Left renal cortex interstitium (tissue), 4 donors: ENCODE results near the gene CRTC1. TPM values are rescaled to one million over a fixed set of nuclear protein-coding genes. Genes with fewer than 3 reads are reported as not detected.
"Not testable (repeated sequence)": the region's sequence is repeated elsewhere in the genome, so short reads cannot be mapped to it uniquely, and the experiment has no call there.

Source experiments
- DNase-seq, 4 donors: peaks; one replicate each; pipeline ENCODE4 v3.0.0-alpha.2; 2013; ENCODE audit warnings: low read depth in 4 of 4, low spot score in 2 of 4, missing footprints in 1 of 4
- polyA plus RNA-seq, 4 donors: library from polyadenylated mRNA; unstranded; fragments of 120-200 nt; gene quantifications; one replicate each; pipeline ENCODE4 v1.2.1, GENCODE V29; 2013; ENCODE audit not compliant: insufficient read length in 4 of 4

Gene CRTC1
- polyA plus RNA-seq, 4 donors: 12.2 to 32.4 (median 21.6) TPM

- no peak for DNase-seq
Measured at GRCh38 chr19:18668252-18668631, 15.2 kb upstream of the CRTC1 start.

- no peak for DNase-seq
Measured at GRCh38 chr19:18668744-18669523, 14.5 kb upstream of the CRTC1 start.

GRCh38 chr19:18669524-18669817, 14.0 kb upstream of the CRTC1 start:
- DNase-seq: no peak

DNA sequence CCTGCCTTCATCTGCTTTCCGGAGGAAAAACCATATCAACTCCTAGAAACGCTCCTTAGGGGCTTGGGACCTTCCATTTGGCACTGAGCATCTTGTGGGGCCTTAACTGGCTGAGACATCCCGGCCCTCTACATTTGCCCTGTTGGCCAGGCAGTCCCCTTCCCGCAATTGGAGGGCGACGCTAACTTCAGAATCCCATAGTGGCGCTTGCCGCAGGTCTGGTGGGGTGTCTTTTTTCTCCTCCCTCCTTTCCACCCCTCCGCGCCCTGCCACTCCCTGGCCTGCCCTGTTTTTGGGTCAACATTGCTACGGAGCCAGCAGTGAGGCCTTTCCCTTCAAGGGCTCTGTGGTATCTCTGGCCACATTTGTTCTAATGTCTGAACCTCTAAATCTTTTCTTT, 13.6 kb upstream of the CRTC1 start:
- no peak for DNase-seq

- DNase-seq: no peak
Measured at GRCh38 chr19:18670312-18670711, 13.2 kb upstream of the CRTC1 start.

DNA sequence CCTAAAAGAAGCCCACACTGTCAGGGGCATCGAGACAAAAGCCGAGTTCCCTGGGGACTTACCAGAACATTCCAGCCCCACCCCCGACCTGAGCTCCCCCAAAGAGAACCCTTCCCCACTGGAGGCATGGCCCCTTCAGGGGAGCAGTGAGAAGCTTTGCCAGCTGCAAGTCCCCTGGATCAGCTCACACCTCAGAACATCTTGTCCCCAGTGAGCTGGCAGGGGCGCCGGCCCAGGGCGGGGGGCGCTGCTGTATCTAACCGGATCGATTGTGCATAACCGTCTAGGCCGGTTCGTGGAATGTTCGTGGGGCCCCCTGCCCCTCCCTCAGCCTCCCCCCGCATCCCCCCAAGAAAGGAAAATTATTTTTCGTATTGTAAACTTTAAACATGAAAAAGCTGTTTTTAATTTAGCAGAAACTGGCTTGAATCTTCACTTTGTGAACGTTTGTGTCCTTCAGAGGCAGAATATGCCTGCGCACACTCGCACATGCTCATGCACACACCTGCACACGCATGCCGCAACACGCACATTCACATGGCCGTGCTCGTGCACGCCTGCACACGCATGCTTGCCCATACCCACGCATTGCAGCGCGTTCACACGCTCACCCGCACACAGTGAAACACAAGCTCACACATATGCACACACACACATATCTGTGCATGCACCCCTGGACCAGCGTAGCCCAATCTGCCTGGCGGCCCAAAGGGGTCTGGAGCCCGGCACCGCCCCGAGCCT, 12.0 kb upstream of the CRTC1 start:
- DNase-seq: no peak

- no peak for DNase-seq
Measured at GRCh38 chr19:18672044-18672451, 11.4 kb upstream of the CRTC1 start.

- DNase-seq: no peak
Measured at GRCh38 chr19:18672606-18673337, 10.7 kb upstream of the CRTC1 start.

- DNase-seq: no peak
Measured at GRCh38 chr19:18674616-18675015, 8.9 kb upstream of the CRTC1 start.

DNA sequence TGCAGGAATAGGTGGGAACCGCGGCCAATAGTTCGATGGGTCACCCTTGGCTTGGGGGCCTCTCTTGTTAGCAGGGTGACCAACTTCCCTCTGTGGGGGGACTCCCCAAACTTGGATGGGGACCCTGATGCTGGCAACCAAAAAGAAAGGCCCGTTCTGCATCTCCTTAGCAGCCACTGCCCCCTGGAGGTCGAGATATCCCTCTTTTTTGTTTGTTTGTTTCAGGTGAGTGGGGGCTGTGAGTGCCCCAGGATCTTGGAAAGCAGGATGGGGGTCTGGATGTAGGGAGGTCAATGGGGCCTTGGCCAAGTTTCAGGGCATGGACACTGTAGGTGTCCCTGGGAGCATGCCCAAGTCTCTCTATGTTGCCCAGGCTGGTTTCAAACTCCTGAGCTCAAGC, 7.7 kb upstream of the CRTC1 start:
- no peak for DNase-seq

DNA sequence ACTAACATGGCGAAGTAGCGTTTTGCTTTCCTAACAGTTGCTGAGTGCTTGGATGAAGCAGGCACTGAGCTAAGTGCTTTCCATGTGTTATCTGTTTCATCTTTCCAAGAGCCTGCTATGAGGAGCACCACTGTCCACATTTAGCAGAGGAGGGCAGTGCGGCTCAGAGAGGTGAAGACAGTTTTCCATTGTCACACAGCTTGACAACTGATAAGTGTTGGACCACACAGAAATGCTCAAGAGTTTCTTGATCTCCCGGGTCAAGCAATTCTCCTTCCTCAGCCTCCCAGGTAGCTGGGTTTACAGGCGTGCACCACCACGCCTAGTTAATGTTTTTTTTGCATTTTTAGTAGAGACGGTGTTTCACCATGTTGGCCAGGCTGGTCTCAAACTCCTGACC, 6.8 kb upstream of the CRTC1 start:
- DNase-seq: no peak

DNA sequence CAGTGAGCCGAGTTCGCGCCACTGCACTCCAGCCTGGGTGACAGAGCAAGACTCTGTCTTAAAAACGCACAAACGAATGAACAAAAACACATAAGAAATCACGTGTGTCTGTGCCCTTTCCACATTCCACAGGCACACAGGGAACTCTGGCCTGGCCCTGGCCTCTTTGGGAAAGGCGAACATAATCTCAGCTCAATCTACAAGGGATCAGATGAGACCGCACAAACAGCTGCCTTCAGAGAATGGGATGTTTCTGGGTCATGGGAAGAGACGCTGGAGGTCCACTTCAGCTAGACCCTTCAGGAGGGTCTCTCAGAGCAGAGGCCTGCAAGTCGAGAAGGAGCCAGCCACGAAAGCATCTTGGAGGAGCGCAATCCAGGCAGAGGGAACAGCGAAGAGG, 6.3 kb upstream of the CRTC1 start:
- DNase-seq: no peak

GRCh38 chr19:18680148-18680547, 3.3 kb upstream of the CRTC1 start:
- DNase-seq: not testable (repeated sequence)

DNA sequence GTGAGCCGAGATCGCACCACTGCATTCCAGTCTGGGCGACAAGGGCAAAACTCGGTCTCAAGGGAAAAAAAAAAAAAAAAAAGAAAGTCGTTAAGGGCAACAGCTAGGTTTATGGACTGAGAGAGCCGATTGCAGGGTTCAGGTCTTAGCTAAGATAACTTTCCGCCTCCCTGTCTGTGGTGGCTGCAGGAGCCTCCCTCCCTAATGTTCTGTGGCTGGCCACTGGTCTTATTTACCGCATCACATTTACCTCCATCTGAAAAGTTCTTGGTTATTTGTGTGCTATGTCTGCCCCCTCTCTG, 722 bp upstream of the CRTC1 start:
- no peak for DNase-seq

- DNase-seq: no peak
Measured at GRCh38 chr19:18683958-18684641, 620 bp downstream of the CRTC1 start.

DNA sequence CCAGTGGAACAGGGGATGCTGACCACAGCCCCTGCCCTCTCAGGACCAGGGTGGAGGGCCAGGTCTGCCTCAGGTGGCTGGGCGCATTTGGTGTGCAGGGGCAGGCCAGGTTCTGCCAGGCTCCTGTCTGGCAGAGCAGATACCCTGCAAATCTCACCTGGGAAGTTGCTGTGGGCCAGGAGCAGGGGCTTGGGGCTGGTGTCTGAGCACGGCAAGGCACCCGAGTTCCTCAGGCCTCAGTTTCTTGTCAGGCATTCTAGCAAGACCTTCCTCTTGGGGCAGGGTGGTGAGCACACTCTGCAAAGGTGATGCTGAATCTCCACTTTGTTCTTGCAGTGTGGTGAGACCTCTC, 1.1 kb downstream of the CRTC1 start:
- DNase-seq: no peak

DNA sequence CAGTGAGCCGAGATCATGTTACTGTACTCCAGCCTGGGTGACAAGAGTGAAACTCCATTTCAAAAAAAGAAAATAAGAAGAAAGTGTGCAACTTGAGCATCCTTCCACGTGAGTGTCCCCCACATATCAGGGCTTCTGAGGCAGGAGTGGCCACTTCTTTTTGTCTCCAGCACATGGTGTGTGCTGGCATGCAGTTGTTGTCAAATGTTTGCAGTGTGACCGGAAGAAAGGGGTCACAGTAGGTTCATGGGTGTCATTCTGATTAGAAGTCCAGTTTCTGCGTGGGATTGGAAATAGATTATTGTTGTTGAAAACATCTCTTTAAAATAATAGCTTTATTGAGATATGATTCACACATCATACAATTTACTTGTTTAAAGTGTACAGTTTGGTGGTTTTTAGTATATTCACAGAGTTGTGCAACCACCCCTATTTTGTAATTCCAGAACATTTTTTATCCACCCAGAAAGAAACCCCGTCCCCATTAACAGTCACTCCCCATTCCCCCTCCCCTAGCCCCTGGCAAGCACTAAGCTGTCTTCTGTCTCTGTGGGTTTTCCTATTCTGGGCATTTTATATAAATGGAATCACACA, 2.2 kb downstream of the CRTC1 start:
- DNase-seq: no peak

GRCh38 chr19:18687740-18688465, 4.4 kb downstream of the CRTC1 start:
- DNase-seq: no peak

DNA sequence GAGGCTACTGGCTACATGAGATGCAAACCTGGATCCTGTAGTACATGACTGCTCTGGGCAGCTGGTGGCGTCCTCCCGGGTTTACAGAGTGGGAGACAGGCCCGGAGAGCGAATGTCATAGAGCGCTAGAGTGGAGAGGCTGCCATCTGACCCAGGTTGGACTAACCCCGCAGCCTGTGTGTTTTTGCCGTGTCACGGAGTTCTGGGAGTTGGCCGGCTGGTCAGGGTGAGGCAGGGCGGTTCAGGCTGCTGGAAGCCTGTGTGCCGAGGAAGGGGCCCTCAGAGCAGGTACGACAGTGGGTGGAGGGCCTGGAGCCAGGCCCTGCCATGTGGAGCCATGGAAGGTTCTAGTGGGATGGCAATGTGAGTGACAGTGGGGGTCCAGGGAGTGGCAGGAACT, 12.5 kb downstream of the CRTC1 start:
- DNase-seq: no peak

GRCh38 chr19:18697680-18698079, 14.2 kb downstream of the CRTC1 start:
- no peak for DNase-seq
